GM18873 (cell line): ENCODE results near the gene SH2D4B.

Source experiments
- ATAC-seq: cut with Tn5 transposase; IDR thresholded peaks from one replicate; pipeline ENCODE4 v1.9.1; 2021; ENCODE audit warnings: mild to moderate bottlenecking, moderate library complexity, moderate number of reproducible peaks; ENCODE audit not compliant: unreplicated experiment, low FRiP score

SH2D4B gene

GRCh38 chr10:80503584-80504157 lies 34.0 kb upstream of the SH2D4B start:
- ATAC-seq: no peak

- ATAC-seq: no peak
Measured at GRCh38 chr10:80504158-80504811, 33.4 kb upstream of the SH2D4B start.

- no peak for ATAC-seq
Measured at GRCh38 chr10:80504897-80505465, 32.7 kb upstream of the SH2D4B start.

DNA sequence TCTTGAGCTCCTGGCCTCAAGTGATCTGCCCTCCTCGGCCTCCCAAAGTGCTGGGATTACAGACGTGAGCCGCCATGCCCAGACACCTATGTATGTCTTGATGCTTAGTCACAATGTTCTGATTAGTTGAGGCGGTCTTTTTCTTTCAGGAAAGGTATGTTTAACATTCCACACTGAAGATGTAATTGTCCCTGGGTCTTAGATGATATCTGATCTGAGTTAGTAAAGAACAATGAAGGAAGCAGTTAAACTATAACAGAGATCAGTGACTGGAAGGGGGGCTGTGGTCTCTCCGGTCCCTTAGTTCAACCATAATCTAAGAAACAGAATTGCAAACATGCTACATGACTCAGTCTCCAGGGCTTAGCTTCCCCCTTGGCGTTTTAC lies 31.5 kb upstream of the SH2D4B start:
- ATAC-seq: no peak

DNA sequence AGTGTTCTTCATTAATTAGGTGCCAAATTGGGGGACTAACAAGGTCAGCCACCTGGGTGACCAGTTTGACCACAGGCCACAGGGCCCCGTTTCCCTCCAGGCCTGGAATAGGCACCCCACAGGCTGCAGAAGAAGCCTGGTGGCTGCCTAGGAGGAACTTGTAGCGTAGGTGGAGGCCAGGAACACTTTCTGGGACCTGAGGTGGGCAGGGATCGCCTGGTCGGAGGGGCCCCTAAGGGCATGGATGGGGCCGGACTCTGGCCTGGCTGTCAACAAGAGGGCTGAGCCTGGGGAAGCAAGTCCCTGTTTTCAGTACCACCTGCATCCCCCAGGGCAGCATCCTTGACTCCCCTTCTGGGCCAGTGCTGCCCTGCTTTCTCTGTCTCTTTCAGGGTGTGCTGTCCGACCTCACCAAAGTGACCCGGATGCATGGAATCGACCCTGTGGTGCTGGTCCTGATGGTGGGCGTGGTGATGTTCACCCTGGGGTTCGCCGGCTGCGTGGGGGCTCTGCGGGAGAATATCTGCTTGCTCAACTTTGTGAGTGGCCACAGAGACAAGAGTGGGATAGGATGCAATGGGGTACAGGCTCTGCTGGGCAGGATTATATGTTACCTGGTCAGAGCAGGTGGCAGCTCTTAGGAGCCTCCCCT lies 30.7 kb upstream of the SH2D4B start:
- ATAC-seq: no peak

- no peak for ATAC-seq
Measured at GRCh38 chr10:80509108-80509402, 28.6 kb upstream of the SH2D4B start.

DNA sequence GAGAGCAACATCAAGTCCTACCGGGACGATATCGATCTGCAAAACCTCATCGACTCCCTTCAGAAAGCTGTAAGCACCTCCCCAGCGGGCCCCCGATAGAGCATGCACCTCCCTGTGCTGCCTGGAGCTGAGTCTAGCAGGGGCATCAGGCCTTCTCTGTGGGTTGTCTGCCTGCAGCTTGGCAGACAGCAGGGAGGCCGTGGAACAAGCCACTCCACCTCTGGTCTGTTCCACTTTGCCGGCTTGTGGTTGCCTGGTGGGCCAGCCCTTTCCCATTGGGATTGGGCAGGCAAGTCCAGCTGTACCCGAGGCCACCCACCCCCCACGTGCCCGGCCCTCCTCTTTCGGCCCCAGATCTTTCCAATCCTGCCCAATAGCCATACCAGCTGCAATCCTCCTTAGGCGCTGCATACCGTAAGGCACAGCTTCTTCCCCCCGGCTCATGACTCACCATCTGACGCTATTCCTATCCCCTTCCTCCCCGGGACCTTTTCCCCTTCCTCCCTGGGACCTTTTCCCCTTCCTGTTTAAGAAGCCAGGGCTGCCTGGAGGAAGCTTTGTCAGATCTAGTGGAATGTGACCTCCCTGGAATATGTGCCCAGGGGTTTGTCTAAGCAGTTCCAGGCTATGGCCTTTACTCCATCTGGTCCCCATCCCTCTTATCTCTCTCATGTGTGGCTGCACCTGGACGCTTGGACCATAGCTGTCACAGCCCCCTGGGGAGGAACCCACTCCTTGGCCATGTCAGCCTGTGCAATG lies 28.1 kb upstream of the SH2D4B start:
- ATAC-seq: no peak

- no peak for ATAC-seq
Measured at GRCh38 chr10:80512031-80512526, 25.6 kb upstream of the SH2D4B start.

GRCh38 chr10:80513106-80513505 lies 24.6 kb upstream of the SH2D4B start:
- no peak for ATAC-seq

DNA sequence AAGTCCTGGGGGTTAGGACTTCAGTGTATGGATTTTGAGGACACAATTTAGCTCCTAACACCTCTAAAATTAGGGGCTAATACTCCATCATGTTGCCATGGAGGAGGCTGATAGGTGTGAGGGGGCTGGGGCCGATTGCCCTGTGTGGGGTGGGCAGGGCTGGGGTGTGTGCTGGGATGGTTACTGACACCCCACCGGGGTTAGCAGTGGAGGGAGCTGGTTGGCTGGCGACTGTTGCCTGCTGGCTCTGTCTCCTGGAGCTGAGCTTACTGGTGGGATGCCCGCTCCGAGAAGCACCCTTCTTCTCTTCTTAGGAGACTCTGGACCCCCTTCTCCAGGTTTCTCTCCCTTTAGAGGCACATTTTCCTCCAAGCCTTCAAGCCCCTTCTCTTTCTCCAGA lies 22.2 kb upstream of the SH2D4B start:
- no peak for ATAC-seq

- ATAC-seq: no peak
Measured at GRCh38 chr10:80515941-80516340, 21.8 kb upstream of the SH2D4B start.

DNA sequence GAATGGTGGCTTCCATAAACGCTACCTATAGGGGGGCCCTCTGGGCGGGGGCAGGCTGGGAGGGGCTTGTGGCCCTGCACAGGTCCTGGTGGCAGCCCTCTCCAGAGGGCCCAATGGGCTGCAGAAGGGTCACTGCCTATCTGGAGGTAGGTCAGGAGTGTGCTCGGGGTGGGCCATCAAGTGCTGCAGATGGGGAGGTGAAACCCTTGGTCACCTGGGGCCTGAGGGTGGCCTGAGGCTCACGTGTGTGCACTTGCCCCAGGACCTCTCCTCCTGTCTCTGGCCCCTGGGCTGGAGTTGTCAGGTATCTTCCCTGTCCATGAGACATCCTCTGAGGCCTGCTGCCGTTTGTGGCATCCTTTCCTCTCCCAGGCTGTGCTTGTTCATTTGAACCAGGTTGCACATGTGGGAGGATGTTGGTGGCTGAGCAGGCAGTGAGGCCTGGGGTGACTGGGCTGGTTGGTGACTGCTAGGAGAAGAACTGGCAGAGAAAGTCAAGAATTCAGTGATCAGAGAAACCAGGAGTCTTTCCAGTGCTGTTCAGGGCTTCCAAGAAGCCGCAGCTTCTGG lies 21.1 kb upstream of the SH2D4B start:
- no peak for ATAC-seq

GRCh38 chr10:80517416-80518142 lies 20.1 kb upstream of the SH2D4B start:
- no peak for ATAC-seq

GRCh38 chr10:80518143-80518806 lies 19.4 kb upstream of the SH2D4B start:
- ATAC-seq: no peak

DNA sequence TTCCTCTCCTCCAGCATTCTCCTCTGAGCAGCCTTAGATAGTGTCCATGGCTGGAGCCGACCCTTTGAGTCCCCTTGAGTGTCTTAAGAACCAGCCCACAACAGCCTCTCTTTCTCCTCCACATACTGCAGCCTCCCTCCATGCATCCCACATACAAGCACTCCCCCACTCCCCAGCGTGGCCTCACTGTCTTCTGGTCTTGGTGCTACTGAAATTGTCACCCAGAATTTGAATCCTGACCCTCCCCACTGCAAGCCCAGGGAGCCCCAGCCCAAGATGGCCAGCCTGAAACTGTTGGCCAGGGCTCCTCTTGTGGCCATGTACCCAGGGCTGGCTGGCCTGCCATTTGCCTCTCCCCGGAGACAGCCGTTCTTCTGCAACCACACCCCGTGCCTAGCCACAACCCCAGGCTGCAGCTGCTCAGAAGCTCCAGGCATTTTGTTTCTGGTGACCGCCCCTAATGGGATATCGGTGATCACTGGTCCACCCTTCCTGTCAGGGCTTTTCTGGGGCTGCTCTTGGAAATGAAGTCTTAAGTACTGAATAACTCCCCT lies 18.8 kb upstream of the SH2D4B start:
- ATAC-seq: no peak

DNA sequence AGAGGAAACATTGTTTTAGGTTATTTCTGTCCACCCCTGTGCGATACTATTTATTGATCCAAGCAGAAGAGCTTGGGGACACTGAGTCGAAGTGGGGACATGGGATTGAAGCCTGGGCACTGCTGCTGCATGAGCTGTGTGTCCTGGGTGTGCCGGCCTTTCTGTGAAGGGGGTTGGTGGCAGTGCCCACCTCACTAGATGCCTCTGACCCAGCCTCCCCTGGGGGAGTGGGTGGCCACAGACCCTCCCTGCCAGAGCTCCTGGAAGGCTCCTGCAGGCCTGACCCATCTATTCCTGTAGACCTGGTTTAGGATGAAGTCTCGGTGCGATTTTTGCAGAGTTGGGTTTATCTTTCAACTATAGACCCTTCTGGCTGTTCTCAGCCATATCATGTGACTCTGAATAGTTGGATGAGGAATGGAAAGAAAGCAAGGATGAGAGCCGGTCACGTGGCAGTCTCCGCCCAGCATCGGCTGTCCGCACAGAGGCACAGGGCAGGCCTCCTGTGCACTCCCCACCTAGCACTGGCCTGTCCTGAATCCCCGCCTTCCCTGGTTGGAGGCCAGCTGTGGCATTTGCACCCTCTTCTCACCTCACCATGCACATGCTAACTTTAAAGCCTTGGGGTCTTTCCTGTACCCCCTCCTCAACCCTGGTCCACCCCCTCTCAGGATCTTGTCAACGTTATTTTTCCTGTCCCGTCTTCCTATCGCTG lies 17.6 kb upstream of the SH2D4B start:
- no peak for ATAC-seq

DNA sequence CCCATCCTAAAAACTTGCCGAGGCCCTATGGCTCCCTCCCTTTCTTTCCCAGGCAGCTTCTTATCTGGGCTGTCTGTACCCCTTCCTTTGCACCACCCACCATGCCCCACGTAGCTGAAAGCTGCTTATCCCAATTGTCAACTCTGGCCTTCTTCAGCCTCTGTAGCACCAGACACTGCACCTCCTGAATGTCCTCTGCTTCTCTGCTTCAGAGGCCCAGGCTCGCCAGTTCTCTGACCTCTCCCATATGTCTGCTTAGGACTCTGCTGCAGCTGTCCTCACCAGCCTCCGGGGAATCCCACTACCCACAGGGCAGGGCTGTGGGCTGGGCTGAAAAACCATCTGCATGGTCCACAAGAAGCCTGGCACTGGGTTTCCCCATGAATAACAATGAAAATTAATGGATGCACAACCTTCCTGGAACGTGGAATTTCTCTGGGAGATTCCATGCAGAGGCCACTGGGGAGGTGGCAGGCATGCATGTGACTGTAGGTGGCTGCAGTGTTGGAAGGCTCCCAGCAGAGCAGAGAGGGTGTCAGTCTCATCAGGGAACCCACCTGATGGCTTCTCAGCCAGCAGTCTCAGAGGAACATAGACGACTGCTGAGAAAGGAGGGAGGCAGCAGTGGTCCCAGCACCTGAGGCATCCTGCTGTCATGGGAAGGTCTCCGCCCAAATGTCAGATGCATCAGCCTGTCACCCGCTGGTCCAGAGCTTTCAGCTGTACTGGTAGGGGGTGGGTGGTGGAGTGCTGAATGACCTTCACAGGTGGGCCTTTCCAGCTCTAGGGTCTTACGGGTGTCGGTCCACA lies 16.8 kb upstream of the SH2D4B start:
- ATAC-seq: no peak
